Islet of Langerhans (tissue), 1 donor: ENCODE data around the gene ULK4.
"Not testable (repeated sequence)": the region's sequence is repeated elsewhere in the genome, so short reads cannot be mapped to it uniquely, and the experiment has no call there.

ENCODE experiments used
- FAIRE-seq: peaks from one replicate; lab custom pipeline; 2011; peaks lifted over from hg19 to GRCh38; lab: Jason Lieb, UNC

Gene ULK4

DNA sequence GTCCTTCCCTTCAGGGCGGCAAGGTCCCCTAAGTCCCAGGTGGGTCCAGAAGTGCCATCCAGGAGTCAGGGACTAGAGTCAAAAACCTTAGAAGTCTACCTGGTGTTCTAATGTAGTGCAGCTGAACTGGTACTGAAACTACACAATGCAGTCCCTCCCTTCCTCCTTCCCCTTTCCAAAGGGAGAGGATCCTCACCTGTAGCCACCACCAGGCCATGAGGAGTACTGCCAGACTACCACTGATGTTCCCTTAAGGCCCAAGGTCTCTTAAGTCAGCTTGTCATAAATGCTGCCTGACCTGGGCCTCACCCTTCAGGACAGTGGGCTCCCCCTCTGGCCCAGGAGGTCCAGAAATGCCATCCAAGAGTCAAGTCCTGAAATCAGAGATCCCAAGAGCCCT is 98.9 kb downstream of the ULK4 start:
- no peak for FAIRE-seq

DNA sequence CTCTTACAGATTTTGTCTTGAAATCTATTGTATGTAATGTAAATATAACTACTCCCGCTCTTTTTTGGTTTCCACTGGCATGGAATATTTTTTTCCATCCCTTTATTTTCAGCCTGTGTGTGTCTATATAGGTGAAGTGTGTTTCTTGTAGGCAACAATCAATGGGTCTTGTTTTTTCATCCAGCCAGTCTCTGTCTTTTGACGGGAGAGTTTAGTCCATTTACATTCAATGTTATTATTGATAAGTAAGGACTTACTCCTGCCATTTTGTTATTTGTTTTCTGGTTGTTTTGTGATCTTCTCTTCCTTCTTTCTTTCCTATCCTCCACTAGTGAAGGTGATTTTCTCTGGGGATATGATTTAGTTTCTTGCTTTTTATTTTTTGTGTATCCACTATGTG is 101.4 kb downstream of the ULK4 start:
- FAIRE-seq = not testable (repeated sequence)

DNA sequence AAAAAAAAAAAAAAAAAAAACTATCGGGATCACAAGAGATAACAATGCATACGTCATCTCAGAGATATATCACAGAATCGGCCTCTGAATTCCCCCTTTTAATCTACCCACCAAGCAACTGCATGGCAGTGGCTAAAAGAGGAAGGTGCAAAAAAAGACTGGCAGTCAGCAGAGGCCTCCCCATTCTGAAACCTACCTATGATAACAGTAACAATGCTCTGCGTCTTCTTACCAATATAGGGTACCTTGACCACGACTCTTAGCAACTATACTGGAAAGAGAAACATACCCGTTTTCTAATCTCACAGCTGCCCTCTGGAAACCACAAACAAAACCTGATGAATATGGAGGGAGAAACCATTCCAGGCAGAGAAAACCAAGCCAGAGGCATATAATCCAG is 106.9 kb downstream of the ULK4 start:
- no peak for FAIRE-seq

DNA sequence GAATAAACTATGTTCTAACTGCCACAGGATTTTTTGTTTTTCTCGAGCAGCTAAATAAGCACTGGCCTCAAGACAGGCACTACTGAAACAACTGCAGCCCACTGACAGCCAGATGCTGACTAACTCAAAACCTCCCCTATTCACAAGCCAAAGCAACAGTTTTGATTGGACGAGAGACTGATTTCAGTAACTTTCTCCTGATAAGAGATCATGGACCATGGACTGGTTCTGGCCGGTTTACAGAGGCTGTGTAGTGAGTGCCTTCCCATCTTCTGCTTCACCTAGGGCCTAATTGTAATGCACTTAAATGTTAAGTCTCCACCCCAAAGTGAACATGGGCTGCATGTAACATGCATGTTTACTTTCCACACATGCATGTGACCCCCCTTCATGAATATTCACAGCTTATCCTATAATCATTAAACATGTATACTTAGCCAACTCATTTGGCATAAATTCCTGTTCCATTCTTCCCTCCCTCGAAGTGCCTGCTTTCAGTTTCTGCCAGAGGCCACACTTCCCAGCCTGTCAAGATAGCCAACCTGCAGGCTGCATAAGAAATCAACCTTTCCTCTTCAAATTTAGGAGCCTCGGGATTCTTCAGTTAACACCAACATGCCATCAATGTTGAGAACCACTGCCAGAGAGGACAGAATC is 108.2 kb downstream of the ULK4 start:
- FAIRE-seq = no peak

DNA sequence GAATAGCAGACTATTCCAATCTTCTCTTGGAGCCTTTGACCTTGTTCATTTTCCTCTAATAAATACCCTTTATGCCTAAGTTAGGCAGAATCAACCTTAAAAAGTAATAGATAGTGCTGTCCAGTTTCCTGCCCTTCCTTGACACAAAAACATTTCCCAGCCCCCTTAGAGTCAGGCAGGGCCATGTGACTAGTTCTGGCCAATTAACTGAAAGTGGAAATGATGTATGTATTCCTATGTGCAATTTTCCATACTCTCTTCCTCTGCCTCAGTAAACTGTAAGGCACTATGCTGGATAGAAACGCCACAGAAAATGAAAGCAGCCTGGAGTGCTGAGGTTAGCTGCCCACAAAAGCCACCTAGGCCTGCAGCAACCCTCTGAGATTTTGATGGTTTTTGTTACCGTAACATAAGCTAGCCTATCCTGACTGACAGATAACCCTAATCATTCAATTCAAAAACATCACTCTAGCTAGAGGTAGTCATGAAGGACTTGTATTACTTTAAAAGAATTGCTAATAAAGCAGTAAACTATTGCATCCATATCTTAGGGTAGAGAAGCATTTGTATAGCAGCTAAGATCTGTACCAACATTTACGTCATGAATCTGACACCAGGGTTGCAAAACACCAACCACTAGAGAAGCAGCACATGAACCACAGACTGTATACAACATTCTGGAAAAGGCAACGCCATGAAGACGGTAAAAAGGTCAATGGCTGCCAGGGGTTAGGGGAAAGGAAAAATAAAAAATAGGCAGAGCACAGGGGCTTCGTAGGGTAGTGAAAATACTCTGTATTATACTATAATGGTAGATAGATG is 112.9 kb downstream of the ULK4 start:
- FAIRE-seq = no peak

DNA sequence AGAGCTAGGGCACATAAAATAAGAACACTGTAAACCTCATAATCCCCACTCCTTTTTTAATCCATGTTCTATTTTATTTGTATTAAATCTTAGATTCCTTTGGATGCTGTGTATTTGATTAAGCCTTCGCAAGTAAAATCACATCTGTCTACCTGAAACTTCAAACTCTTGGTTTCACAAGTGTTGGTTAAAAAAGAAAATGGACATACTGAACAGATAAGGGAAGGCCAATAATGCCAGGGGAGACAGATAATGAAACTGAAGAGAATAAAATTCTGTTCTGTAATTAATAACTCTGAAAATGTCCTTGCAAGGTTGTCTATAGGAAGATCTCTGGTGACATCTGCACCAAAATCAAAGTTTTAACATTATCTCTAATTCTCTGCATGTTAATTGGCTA is 114.2 kb downstream of the ULK4 start:
- FAIRE-seq = no peak

DNA sequence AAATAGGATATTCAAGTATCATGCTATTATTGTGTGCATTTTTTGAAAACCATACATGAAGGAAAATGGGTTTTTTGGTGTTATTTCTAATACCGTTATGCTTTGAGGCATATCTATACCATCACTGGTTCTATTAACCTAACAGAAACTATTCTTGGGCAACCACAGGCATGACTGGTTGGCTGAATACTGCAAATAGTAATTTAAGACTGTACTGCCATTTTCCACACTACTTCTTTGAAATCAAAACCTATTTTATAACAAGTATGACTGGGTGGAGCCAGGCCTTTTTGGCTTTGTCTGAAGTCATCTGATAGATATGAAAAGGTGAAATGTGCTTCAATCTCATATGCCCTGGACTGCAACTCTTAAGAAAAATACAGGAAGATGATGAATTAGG is 115.1 kb downstream of the ULK4 start:
- FAIRE-seq = no peak

DNA sequence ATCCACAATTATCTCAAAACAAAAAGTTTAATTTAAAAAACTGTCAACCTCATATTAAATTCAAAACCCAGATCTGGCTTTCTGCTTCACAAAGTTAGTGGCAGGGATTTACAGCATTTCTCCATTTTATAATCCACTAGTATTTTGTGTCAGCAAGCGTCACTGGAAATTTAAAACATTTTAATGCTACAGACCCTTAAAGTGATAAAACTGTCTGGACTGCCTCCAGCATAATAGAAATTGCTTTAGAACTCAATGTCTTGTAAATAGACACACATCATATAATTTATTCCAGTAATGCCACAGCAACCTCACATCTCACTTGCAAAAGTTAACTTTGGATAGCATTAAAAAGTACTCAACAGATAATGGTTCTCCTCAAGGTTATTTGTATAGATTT is 116.1 kb downstream of the ULK4 start:
- no peak for FAIRE-seq

DNA sequence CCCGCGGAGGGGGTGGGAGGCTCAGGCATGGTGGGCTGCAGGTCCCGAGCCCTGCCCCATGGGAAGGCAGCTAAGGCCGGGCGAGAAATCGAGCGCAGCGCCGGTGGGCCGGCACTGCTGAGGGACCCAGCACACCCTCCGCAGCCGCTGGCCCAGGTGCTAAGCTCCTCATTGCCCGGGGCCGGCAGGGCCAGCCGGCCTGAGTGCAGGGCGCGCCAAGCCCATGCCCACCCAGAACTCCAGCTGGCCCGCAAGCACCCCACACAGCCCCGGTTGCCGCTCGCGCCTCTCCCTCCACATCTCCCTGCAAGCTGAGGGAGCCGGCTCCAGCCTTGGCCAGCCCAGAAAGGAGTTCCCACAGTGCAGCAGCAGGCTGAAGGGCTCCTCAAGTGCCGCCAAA is 117.6 kb downstream of the ULK4 start:
- FAIRE-seq = not testable (repeated sequence)

DNA sequence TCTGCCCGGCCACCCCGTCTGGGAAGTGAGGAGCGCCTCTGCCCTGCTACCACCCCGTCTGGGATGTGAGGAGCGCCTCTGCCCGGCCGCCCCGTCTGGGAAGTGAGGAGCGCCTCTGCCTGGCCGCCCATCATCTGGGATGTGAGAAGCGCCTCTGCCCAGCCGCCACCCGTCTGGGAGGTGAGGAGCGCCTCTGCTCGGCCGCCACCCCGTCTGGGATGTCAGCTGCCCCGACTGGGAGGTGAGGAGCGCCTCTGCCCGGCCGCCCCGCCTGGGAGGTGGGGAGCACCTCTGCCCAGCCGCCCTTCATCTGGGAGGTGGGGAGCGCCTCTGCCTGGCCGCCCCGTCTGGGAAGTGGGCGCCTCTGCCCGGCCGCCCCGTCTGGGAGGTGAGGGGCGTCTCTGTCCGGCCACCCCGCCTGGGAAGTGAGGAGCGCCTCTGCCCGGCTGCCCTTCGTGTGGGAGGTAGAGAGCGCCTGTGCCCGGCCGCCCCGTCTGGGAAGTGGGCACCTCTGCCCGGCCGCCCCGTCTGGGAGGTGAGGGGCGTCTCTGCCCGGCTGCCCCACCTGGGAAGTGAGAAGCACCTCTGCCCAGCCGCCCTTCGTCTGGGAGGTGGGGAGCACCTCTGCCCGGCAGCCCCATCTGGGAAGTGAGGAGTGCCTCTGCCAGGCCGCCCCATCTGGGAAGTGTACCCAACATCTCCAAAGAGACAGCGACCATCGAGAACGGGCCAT is 120.8 kb downstream of the ULK4 start:
- not testable (repeated sequence) for FAIRE-seq

DNA sequence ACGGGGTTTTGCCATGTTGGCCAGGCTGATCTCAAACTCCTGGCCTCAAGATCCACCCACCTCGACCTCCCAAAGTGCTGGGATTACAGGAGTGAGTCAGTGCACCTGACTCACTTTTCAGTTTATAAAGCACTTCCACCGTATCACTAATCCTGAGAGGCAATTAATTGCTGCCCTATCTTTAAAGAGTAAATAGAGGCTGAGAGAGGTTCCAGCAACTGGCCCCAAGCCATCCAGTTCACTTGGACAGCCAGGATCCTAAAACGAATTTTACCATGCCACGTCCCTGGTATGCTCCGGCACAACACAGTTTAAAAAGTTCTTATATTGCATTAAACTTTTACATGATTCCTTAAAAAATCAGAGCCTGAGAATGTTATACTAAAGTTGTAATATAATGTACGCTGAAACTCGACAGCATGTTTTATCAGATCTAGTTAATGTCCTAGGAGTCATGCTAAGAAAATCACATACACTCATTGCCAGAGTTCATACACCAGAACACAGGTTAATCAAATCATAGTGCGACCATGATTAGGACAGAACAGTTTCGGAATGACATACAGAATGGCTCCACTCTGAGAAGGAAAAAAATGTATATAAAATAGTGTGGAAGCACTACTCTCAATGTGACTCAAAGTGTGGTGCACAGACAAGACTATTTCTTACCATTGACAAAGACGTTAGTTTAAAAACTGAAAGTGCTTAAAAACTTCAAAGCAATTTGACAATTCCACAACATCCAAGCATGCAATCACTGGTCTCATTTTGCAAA is 125.4 kb downstream of the ULK4 start:
- FAIRE-seq = no peak

DNA sequence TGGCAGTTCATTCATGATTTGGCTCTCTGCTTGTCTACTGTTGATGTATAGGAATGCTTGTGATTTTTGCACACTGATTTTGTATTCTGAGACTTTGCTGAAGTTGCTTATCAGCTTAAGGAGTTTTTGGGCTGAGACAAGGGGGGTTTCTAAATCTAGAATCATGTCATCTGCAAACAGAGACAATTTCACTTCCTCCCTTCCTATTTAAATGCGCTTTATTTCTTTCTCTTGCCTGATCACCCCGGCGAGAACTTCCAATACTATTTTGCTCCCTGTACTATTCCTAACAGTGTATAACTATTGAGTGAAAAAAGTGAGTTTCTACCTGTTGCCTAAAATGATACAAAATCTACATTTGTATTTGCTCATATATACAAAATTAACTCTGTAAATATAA is 128.3 kb downstream of the ULK4 start:
- no peak for FAIRE-seq

DNA sequence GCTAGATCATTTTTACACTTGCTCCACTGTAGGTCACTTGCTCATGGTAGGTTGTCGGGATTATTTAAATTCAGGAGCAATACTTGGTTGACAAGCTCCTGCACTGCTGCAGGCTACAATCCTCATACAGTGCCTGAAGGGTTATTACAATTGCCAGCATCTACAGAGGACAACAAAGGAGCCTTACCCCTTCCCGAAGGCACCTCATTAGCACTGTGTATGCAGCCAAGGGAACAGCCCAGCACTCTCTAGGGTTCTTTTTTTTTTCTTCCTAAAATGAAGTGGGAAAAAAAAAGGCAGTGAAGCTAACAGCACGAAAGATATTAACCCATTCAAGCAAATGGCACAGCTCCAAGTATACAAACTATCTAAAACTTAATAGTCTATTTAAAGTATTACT is 142.7 kb downstream of the ULK4 start:
- FAIRE-seq = no peak

DNA sequence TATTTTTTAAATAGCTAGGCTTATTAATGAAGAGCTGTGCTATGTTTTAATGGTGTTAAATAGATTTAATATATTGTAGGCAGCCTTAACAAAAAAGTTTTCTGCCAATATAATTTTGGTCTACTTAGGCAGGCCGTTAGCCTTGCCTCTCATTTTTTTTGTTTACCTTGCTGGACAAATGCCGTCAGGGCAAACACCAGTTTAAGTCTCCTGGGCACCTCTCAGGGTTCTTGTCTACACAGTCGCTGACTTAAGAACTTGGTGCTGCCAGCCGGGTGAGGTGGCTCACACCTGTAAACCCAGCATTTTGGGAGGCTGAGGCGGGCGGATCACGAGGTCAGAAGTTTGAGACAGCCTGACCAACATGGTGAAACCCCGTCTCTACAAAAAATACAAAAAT is 153.3 kb downstream of the ULK4 start:
- no peak for FAIRE-seq

DNA sequence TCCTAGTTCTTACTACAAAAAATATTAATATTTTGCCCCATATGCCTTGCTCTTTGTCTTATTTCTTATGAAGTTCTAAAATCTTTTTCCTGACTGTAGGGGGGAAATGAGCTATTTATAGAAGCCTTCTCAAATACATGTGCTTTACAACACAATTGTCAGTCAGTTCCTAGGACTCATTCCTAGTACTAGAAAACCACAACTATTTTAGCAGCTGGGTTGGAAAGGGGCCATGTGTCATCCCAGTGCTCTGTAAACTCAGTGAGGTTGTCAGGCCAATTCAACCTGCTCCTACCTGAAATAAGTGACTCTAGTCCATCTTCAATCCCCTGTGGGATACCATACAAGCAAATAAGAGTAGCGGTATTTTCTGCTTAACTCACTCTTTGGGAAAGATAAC is 153.8 kb downstream of the ULK4 start:
- FAIRE-seq = no peak

DNA sequence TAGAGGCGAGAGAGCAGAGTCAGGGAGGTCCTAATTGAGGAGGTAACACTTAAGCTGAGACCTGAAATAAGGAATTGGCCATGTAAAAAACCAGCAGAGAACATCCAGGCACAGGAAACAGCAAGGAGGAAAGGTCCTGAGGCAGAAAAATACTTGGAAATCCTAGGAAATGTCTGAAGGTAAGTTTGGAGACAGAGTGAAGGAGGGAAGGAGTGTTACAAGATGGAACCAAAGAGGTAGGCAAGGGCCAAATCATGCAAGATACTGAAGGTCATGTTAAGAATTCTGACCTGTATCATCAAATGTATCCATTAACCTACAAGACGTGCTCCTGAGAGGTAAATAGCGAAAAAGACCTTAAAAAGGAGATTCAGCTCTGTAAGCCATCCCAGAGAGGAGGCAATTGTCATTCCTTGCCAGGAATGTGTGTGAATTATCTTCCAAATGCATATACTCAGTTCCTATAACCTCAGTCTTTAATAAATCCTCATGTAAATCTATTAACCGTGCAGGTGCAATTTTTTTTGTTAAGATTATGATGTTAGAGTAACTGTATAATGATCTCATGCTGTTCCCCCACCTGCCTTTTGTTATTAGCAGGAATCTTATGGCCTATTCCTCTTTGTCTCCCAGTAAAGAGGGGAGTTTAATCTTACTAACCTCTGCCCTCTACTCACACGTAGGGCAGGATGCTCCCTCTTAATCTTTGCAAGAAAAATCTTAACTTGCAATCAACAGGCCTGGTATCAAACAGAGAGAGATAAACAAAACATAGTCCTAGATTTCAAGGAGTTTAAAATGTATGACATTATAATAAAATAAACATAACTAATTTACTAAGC is 166.9 kb downstream of the ULK4 start:
- FAIRE-seq = no peak

DNA sequence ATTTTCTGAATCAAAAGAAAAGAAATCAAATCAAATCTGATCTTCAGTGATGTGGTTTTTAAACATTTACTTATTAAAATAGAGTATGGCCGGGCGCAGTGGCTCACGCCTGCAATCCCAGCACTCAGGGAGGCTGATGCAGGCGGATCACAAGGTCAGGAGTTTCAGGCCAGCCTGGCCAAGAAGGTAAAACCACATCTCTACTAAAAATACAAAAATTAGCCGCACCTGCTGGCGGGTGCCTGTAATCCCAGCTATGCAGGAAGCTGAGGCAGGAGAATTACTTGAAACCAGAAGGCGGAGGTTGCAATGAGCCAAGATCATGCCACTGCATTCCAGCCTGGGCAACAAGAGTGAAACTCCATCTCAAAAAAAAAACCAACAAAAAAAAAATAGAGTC is 169.1 kb downstream of the ULK4 start:
- no peak for FAIRE-seq

DNA sequence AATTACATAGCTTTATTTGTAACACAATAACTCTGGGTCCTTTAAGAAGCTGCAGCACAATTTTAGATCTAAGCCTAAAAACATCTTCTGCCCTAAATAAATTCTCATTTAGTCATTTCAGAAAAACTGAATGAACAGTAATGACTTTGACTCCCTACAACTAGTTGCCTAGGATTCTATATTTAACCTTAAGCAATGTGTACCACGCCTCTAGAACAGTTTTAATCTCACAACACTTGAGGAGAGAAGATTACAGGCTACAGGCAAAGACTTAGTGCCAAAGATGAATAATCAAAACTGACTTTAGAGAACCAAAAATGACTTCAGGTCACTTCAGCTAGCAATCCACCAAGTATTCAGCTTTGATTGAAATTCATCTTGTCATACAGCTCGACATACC is 192.8 kb downstream of the ULK4 start:
- FAIRE-seq = no peak

DNA sequence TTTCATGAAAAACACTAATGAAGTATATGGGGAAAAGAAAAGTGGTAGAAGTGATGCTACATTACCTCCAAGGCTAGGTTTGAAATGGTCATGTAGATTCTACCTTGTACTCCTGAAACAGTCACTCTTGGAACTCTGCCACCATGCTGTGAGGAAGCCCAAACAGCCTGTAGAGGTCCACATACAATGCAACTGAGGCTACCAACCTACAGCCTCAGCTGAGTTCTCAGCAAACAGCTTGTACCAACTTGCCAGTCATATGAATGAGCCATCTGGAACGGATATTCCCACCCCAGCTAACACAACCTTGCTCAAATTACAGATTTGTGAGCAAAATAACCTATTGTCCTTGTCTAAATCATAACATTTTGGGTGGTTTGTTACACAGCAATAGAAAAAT is 193.5 kb downstream of the ULK4 start:
- no peak for FAIRE-seq

DNA sequence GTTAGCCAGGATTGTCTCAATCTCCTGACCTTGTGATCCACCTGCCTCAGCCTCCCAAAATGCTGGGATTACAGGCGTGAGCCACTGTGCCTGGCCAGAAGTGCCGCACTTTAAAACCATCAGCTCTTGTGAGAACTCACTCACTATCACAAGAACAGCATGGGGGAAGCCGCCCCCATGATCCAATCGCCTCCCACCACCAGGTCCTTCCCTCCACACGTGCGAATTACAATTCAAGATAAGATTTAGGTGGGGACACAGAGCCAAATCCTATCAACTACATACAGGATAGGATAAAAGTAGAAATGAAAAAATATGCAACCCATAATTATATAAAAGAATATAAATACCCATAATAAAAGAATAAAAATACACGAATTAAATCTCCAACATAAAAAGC is 199.0 kb downstream of the ULK4 start:
- not testable (repeated sequence) for FAIRE-seq

DNA sequence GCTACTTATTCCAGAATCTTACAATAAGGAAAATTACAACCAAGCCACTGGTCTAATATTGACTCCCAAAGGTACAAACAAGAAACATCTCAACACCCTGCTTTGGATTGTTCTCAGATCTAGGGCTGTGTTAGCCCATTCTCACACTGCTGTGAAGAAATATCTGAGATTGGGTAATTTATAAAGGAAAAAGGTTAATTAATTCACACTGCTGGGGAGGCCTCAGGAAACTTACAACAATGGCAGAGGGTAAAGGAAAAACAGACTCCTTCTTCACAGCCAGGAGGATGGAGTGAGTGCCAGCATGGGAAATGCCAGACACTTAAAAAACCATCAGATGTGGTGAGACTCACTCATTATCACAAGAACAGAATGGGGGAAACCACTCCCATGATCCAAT is 208.3 kb downstream of the ULK4 start:
- no peak for FAIRE-seq

DNA sequence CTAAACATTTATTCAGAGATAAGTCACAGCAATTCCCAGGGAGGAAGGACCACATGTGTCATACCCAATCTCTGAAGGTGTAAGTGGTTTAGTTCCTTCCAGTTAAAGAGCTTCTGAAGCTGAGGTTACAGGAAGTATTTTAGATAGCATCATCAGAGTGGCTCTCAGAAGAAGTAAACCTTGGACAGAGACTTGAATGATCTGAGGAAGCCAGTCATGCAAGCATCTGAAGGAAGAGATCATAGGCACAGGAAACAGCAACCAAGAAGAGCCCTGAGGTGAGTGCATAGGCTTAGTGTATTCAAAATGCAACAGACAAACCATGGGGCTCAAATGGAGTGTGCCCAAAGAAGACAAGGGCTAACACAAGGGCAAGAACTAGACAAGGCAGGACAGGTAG is 210.3 kb downstream of the ULK4 start:
- FAIRE-seq = no peak
